Natural killer cell treated with Interleukin-12 subunit alpha and Interleukin-12 subunit beta and Interleukin-15 and Interleukin-18, amount 100 ng/mL, for 72 hours (primary cell): ENCODE data around the gene MAP1S. TPM values are rescaled to one million over a fixed set of nuclear protein-coding genes. Genes with fewer than 3 reads are reported as not detected.
A peak's percentile ranks its signal among the peaks of the same experiment; 100 is the strongest.

ENCODE experiments used
- ATAC-seq, 2 donors: fragments of 150-1000 bp; cut with Tn5 transposase in 1 of 2; sonication (Bioruptor Pico), chemical (Tn5 transposase) in 1 of 2; 2 replicates each; pipeline ENCODE4 v1.10.0; 2021
- DNase-seq: peaks from one replicate; pipeline ENCODE4 v3.0.0; 2022; ENCODE audit warnings: low spot score
- H3K27ac Mint-ChIP-seq, 2 donors: 1 replicate in 1 of 2; 2 replicates in 1 of 2; pipeline ENCODE4 v1.8.0; 2022; ENCODE audit warnings: mixed read lengths in 2 of 2, mild to moderate bottlenecking in 1 of 2, moderate library complexity in 1 of 2
- H3K27me3 Mint-ChIP-seq, 2 donors: 1 replicate in 1 of 2; 2 replicates in 1 of 2; pipeline ENCODE4 v1.8.0; 2022; ENCODE audit warnings: mixed read lengths in 2 of 2
- H3K36me3 Mint-ChIP-seq: one replicate; pipeline ENCODE4 v1.8.0; 2022; ENCODE audit warnings: mixed read lengths
- H3K4me1 Mint-ChIP-seq, 2 donors: 1 replicate in 1 of 2; 2 replicates in 1 of 2; pipeline ENCODE4 v1.8.0; 2022; ENCODE audit warnings: low read depth in 2 of 2, mixed read lengths in 2 of 2, mild to moderate bottlenecking in 1 of 2
- H3K4me3 Mint-ChIP-seq: one replicate; pipeline ENCODE4 v1.8.0; 2022; ENCODE audit warnings: mixed read lengths
- H3K9me3 Mint-ChIP-seq: 2 replicates; pipeline ENCODE4 v1.8.0; 2022; ENCODE audit warnings: mixed read lengths
- total RNA-seq, 2 donors: library from RNA; stranded (reverse); gene quantifications; one replicate each; pipeline ENCODE4 v1.2.3, GENCODE V29; 2022

MAP1S gene
- total RNA-seq, 2 donors from 2014 or later: 71.0 to 75.6 TPM

DNA sequence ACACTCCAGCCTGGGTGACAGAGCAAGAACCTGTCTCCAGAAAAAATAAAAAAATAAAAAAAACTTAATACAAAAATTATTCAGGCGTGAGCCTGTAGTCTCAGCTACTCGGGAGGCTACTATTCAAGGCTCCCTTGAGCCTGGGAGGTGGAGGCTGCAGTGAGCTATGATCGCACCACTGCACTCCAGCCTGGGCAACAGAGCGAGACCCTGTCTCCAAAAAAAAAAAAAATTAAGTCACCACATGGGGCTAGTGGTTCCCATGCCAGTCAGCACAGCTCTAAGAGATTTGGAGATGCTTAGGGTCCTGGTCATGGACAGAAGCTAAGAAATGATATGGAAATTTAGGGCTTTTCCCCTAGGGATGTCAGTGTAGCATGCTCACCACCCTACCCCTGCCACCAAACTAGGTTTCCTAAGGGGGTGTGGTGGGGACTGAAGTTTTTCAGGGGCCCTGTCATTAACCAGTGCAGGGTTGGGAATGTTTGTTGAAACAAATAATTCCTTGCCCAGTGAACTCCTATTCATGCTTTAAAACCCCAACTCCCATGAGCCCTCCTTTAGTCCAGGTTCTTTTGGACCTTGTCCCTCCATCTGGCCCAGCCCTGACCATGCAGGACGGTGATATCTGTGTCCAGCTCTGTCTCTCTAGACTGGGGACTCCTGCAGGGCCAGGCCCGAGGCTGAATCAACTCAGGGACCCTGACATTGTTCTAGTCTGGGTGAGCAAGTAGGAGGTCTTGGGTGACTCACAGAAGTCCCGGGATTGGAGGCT lies 33.8 kb downstream of the MAP1S start:
- Mint-ChIP-seq H3K27ac (no peak overlapping the region), H3K9me3 (no peaks in the 10 kb centered on the region), H3K4me1 (peaks cover 32 to 40% of the 10 kb centered on the region in 2 donors), H3K4me3 (no peak overlapping the region), H3K27me3 (no peaks in the 10 kb centered on the region), H3K36me3 (peaks cover 5% of the 10 kb centered on the region)
- no peak for DNase-seq
- no peak for ATAC-seq

DNA sequence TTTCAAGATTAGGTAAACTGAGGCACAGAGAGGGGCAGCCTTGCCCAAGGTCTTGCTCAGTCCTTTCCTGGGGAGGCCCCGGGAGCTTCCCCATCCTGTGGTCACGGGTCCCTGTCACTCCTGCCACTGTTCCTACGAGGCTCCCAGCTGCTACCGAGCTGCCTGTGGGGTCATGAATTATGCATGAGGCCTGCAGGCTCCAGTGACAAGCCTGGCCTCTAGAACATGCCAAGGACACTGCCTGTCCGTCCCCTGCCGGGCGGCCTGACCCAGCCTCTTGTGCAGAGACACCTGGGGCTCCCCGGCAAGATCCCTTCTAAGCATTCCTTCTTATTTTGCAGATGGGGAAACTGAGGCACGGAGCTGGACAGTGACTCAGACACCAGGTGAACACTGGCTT lies 34.7 kb downstream of the MAP1S start:
- Mint-ChIP-seq H3K27me3 (no peaks in the 10 kb centered on the region), H3K4me1 (peaks cover 31 to 35% of the 10 kb centered on the region in 2 donors), H3K36me3 (peaks cover 5% of the 10 kb centered on the region), H3K9me3 (no peaks in the 10 kb centered on the region), H3K27ac (no peak overlapping the region), H3K4me3 (no peak overlapping the region)
- no peak for ATAC-seq
- DNase-seq: no peak

DNA sequence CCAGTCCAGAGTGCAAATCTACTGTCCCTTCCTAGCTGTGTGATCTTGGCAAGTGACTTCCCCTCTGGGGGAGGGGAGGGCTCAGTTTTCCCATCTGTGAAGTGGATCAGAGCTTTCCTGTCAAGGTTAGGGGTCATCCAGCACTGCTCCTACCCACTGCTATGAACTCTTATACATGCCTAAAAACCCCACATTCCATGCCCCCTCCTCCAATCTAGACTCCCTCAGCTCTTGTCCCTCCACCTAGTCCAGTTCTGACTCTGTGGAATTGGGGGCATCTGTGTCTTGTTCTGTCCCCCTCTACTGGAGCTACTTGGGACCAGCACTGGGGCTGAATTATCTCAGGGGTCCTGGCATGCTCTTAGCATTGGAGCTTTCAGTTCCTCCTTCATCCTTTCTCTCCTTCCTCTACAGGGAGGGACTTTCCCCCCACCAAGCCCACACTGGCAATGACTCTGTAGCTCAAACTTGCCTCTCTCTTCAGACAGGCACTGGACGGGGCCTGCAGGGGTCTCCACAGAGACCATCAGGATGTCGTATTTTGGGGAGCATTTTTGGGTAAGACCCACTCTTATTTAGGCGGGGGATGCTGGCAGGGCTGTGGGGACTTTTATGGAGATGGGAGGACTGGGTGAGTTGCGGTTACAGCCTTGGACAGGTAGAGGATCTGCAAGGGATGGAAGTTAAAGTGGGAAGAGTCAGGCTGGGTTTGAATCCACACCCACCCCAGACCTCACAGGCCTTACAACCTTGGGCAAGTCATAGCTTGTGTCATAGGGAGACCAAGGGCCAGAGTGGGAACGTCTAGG lies 35.6 kb downstream of the MAP1S start:
- ATAC-seq (no peak), DNase-seq (no peak)
- peaks cover 5% of the 10 kb centered on the region for H3K36me3 Mint-ChIP-seq
- no peaks in the 10 kb centered on the region for H3K27me3 Mint-ChIP-seq
- H3K4me1 Mint-ChIP-seq: peaks cover 22 to 27% of the 10 kb centered on the region in 2 donors
- H3K9me3 Mint-ChIP-seq: no peaks in the 10 kb centered on the region
- H3K4me3 Mint-ChIP-seq: no peak overlapping the region
- peak overlapping the region; percentile 38 to 86 for H3K27ac Mint-ChIP-seq

DNA sequence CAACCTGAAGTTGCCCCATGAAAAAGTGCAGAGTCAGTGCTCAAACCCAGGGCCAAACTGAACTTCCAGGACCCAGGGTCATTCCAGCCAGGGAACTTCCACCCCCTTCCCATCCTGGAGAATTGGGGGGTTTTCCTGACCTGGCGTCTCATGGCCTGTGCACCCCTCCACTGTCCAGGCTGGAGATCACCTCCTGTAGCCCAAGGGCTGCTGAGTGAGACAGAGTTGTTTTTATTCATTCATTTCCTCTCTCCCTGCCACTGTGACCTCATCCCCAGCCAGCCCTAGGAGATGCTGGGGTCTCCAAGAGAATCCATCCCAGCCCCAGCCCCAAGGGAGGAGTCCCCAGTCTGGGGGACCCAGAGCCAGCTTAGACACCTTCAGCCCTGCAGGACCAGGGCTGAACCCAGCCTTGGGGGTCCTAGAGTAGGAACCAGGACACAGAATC lies 36.2 kb downstream of the MAP1S start:
- H3K27me3 Mint-ChIP-seq: no peaks in the 10 kb centered on the region
- peaks cover 5% of the 10 kb centered on the region for H3K36me3 Mint-ChIP-seq
- H3K4me1 Mint-ChIP-seq: peaks cover 22% of the 10 kb centered on the region in 2 donors
- H3K4me3 Mint-ChIP-seq: no peak overlapping the region
- H3K27ac Mint-ChIP-seq: peak overlapping the region; percentile 38 to 86
- H3K9me3 Mint-ChIP-seq: no peaks in the 10 kb centered on the region
- ATAC-seq (no peak), DNase-seq (no peak)

DNA sequence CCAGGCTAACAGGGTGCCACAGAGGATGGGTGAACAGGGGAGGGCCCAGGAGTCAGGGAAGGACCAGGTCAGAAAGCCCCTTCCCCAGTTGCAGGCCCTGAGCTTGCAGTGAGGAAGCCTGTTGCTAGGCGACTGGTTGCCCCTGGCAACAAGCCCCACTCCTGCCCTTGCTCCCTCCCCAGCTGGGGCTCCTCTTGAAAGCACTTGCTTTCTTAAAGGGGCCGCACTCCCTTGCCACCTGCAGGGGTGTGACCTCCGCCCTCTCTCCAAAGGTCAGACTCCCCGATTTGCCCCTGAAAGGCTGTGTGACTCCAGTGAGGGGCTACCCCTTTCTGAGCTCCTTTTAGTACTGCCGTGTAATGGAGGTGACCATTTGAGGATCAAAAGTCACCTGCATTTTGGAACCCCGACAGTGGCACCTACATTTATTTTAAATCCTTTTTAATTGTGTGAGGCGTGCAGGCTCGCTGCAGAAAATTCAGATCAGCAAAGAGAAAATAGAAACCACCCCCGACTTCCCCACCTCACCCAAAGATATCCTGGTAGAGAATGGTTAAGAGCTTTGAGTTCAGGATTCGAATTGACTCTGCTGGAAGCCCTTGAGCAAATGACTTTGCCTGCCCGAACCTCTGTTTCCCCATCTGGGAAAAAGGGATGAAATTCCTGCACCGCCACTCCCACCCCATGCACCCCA lies 36.8 kb downstream of the MAP1S start:
- H3K27ac Mint-ChIP-seq: no peak overlapping the region
- no peaks in the 10 kb centered on the region for H3K27me3 Mint-ChIP-seq
- no peak for DNase-seq
- ATAC-seq: no peak
- H3K9me3 Mint-ChIP-seq: no peaks in the 10 kb centered on the region
- H3K4me3 Mint-ChIP-seq: no peak overlapping the region
- peaks cover 19% of the 10 kb centered on the region in 2 donors for H3K4me1 Mint-ChIP-seq
- peaks cover 5% of the 10 kb centered on the region for H3K36me3 Mint-ChIP-seq

DNA sequence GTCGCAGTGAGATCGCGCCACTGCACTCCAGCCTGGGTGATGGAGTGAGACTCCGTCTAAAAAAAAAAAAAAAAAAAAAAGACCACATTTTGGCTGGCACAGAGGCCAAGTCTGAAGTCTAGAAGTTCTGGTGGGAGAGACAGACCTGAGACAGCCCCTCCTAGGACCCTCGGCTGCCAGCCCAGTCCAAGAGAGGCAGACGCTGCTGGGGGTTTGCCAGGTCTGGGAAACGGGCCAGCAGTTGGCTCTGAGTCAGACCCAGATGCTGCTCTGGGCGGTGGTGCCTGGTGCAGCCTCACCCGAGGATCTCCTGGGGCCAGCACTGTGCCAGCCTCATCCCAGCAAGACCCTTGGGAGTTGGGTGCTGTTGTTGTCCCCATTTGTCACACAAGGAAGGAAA lies 37.8 kb downstream of the MAP1S start:
- H3K4me3 Mint-ChIP-seq: no peak overlapping the region
- ATAC-seq: no peak

DNA sequence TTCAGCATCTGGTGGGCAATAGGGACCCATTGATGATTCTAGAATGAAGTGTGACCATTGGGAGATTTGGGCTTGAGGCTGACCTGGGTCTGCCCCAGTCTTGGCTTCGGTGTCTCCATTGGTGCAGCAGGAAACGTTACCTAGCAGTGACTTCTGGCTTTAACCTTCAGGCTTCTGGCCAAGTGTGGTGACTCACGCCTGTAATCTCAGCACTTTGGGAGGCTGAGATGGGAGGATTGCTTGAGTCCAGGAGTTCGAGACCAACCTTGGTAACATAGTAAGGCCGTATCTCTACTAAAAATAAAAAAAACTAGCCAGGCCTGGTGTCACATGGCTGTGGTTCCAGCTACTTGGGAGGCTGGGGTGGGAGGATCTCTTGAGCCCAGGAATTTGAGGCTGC lies 39.2 kb downstream of the MAP1S start:
- Mint-ChIP-seq H3K36me3 (peaks cover 5% of the 10 kb centered on the region), H3K4me1 (peaks cover 10 to 11% of the 10 kb centered on the region in 2 donors), H3K4me3 (no peak overlapping the region), H3K27me3 (no peaks in the 10 kb centered on the region), H3K27ac (no peak overlapping the region), H3K9me3 (no peaks in the 10 kb centered on the region)
- no peak for DNase-seq
- ATAC-seq: no peak

More for the DNA sequence above, 37.8 kb downstream of the MAP1S start:
- Mint-ChIP-seq H3K36me3 (peaks cover 5% of the 10 kb centered on the region), H3K4me1 (peaks cover 10 to 11% of the 10 kb centered on the region in 2 donors), H3K27me3 (no peaks in the 10 kb centered on the region), H3K27ac (no peak overlapping the region), H3K9me3 (no peaks in the 10 kb centered on the region)
- DNase-seq: no peak

DNA sequence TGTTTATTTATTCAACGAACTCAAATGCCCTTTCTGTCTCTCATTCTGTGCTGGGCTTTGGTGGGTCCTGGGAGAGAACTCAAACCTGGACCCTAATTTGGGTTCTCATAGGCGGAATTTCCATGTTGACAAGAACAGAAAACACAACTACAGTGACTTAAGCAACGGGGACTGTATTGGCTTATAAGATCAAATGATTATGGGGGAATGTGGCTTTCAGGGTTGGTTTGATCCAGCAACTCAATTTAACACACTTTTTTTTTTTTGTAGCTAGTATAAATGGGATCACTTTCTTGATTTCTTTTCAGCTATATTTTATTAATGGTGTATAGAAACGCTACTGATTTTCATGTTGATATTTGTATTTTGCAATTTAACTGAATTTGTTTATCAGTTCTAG lies 41.9 kb downstream of the MAP1S start:
- H3K4me1 Mint-ChIP-seq: peaks cover 0 to 7% of the 10 kb centered on the region in 2 donors
- no peak for DNase-seq
- no peaks in the 10 kb centered on the region for H3K27me3 Mint-ChIP-seq
- ATAC-seq: no peak
- no peaks in the 10 kb centered on the region for H3K9me3 Mint-ChIP-seq
- H3K36me3 Mint-ChIP-seq: no peaks in the 10 kb centered on the region
- H3K4me3 Mint-ChIP-seq: no peak overlapping the region
- no peak overlapping the region for H3K27ac Mint-ChIP-seq

DNA sequence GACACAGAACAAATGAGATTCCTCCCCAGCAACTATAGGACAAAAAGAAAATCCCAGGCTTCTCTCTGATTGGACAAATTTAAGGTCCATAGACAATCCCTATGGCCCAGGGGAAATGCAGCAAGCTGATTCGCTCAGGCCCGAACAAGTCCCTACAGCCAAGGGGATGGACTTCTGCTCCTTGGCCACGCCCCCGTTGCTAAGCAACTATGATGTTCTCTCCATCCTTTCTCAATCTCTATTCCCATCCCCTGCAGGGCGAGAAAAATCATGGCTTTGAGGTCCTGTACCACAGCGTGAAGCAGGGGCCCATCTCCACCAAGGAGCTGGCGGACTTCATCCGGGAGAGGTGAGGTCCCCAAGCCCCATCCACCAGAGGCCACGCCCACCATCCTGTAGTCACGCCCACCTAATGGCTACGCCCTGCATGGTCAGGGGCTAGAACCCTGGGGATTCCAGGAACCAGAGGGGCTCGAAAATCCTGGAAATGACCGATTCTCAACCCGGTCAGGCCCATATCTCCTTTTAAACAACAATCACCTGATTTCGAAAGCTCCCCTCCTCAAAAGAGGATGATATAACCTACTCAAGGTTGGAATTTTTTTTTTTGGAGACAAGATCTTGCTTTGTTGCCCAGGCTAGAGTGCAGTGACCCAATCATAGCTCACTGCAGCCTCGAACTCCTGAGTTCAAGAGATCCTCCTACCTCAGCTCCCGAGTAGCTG lies 43.4 kb downstream of the MAP1S start:
- no peaks in the 10 kb centered on the region for H3K36me3 Mint-ChIP-seq

DNA sequence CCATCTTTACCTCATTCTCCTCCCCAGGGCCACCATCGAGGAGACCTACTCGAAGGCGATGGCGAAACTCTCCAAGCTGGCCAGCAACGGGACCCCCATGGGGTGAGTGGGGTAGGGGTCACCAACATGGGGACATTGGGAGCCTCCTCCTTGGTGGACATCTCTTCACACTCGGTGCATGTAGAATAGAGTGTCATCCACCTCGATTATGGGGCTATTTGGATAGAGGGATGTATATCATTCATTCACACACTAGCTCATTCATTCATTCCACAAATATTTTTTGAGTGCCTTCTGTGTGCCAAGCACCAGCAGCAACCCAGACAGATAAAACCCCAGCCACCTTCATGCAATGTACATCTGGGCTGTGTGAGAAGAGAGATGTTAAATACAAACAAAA lies 45.1 kb downstream of the MAP1S start:
- Mint-ChIP-seq H3K27ac (peak overlapping the region in 1 of 2 donors; percentile 49), H3K27me3 (no peaks in the 10 kb centered on the region), H3K4me3 (no peak overlapping the region), H3K36me3 (no peaks in the 10 kb centered on the region), H3K9me3 (no peaks in the 10 kb centered on the region), H3K4me1 (peaks cover 0 to 6% of the 10 kb centered on the region in 2 donors)
- DNase-seq (no peak), ATAC-seq (no peak)

More for the DNA sequence above, 43.4 kb downstream of the MAP1S start:
- DNase-seq (no peak), ATAC-seq (peak in 1 of 2 donors; percentile 60)
- H3K9me3 Mint-ChIP-seq: no peaks in the 10 kb centered on the region
- H3K4me1 Mint-ChIP-seq: peaks cover 0 to 10% of the 10 kb centered on the region in 2 donors
- H3K4me3 Mint-ChIP-seq: no peak overlapping the region
- H3K27ac Mint-ChIP-seq: no peak overlapping the region
- H3K27me3 Mint-ChIP-seq: no peaks in the 10 kb centered on the region

DNA sequence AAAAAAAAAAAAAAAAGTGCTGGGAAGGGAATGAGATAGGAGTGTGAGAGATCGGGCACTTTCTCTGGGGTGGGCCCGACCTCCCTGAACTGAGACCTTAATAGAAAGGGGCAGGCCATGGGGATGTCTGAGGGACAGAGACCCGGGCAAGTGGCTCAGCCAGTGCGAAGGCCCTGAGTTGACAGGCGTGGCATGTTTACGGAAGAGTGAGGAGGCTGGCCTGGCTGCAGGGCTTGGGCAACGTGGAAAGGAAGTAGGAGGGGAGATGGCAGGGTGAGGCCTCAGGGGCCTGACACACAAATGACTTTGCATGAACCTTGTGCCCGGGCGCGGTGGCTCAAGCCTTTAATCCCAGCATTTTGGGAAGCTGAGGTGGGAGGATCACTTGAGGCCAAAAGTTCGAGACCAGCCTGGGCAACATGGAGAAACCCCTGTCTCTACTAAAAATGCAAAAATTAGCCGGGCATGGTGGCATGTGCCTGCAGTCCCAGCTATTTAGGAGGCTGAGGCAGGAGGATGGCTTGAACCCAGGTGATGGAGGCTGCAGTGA lies 45.9 kb downstream of the MAP1S start:
- DNase-seq: no peak
- peaks cover 0 to 6% of the 10 kb centered on the region in 2 donors for H3K4me1 Mint-ChIP-seq
- H3K27me3 Mint-ChIP-seq: no peaks in the 10 kb centered on the region
- no peaks in the 10 kb centered on the region for H3K36me3 Mint-ChIP-seq
- peak overlapping the region; percentile 49 to 88 for H3K27ac Mint-ChIP-seq
- ATAC-seq: peak; percentile 76 to 82
- H3K9me3 Mint-ChIP-seq: no peaks in the 10 kb centered on the region
- no peak overlapping the region for H3K4me3 Mint-ChIP-seq

DNA sequence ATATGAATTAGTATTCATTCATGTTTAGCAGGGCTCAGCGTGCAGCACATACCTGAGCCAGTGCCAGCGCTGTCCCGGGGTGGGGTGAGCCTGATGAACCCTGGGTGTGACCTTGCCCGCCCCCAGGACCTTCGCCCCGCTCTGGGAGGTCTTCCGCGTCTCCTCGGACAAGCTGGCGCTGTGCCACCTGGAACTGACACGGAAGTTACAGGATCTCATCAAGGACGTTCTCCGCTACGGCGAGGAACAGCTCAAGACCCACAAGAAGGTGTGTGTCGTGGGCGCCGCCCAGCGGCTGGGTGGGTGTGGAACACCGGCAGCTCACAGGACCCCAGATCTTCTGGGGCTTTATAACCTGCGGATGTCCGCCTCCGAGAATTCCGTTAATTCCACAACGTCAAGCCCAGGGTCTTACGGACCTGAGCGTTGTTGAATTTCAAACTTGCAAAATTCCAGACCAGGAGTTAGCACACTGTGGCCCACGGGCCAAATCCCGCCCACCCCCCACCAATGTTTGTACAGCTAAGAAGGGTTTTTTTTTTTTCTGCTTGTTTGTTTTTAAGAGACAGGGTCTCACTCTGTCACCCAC lies 47.4 kb downstream of the MAP1S start:
- Mint-ChIP-seq H3K27ac (no peak overlapping the region), H3K27me3 (no peaks in the 10 kb centered on the region), H3K4me3 (no peak overlapping the region), H3K4me1 (peaks cover 0 to 6% of the 10 kb centered on the region in 2 donors), H3K9me3 (no peaks in the 10 kb centered on the region), H3K36me3 (no peaks in the 10 kb centered on the region)
- DNase-seq (no peak), ATAC-seq (peak in 1 of 2 donors; percentile 70)

DNA sequence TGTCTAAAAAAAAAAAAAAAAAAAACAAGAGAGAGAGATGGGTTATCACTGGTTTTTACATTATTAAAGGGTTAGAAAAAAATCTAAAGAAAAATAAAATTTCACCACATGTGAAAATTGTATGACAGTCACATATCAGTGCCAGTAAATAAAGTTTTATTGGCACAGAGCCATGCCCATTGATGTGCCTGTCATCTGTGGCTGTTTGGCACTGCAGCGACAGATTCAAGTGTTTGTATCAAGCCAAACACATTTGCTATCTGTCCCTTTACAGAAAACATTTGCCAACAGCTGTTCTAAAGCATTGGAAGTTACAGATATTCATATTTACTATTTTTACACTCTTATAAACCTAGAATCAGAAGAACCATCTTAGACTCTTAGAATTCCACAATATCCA lies 48.3 kb downstream of the MAP1S start:
- Mint-ChIP-seq H3K36me3 (no peaks in the 10 kb centered on the region), H3K4me3 (no peak overlapping the region), H3K27me3 (no peaks in the 10 kb centered on the region), H3K27ac (no peak overlapping the region), H3K4me1 (peaks cover 0 to 9% of the 10 kb centered on the region in 2 donors), H3K9me3 (no peaks in the 10 kb centered on the region)
- ATAC-seq: no peak
- DNase-seq: no peak
